Measurements from ENCODE around the gene INPP4B.
"Not testable (repeated sequence)": the region's sequence is repeated elsewhere in the genome, so short reads cannot be mapped to it uniquely, and the experiment has no call there.

Gene INPP4B

DNA sequence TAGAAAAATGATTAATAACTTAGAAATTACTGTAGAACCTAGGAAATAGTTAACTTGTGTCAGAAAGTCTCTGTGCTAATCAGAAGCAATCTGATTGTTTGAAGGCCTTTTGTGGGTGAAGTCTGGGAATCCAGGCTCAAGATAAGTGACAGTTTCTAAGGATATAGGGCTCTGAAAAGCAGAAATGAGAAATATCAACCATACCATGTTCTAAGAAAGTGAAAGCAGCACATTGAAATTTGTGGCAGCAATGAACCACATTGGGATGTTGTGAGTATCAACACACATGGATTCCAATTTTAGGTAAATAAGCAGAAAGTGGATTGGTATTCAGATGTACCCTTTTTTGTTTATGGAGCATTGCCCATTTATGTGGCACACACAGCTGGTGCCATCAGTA is 745.2 kb downstream of the INPP4B start:
- no peak for DNase-seq

- no peak for DNase-seq
These were observed 747.1 kb downstream of the INPP4B start for GRCh38 chr4:142098900-142099545.

GRCh38 chr4:142098380-142098779 is 747.7 kb downstream of the INPP4B start:
- no peak for DNase-seq

DNA sequence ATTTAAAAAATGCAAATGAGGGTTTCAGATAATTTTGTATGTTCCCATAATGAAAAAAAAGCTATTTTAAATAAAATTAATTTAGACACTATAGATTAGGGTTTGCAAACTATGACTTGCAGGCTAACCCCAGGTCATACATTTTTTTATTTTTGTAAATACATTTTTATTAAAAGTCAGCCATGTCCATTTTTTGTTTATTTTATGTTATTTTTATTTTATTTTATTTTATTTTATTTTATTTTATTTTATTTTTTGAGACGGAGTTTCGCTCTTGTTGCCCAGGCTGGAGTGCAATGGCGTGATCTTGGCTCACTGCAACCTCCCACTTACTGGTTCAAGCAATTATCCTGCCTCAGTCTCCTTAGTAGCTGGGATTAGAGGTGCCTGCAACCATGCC is 749.1 kb downstream of the INPP4B start:
- DNase-seq: no peak

DNA sequence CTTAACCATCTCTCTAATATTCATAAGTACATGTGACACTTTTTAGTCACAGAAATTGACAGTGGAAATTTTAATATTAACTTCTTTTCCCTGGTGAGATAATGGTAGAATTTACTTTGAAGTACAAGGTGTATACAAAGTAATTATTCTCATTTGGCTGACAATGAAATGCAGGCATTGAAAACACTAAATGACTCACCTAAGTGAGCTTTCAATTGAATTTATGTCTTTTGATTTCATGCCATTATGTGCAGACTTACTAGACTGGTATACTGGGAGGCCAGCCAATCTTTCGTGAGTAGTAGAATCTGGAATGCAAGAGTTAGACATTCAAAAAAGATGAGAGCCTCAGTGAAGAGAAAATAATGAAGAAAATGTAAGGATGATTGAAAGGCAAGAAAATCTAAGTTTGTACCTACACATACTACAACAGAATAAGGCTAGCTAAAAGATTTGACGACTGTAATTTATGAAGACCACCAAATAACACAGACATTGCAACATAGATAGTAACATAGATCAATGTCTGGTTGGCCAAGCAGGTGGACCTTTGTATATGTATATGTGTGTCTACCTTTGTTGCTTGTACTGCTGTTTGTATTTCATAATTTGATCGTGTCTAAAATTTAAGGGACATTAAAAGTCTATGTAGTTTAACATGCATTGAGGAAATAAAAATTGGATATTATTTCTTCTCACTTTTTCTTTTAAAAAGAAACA is 750.1 kb downstream of the INPP4B start:
- no peak for DNase-seq

DNA sequence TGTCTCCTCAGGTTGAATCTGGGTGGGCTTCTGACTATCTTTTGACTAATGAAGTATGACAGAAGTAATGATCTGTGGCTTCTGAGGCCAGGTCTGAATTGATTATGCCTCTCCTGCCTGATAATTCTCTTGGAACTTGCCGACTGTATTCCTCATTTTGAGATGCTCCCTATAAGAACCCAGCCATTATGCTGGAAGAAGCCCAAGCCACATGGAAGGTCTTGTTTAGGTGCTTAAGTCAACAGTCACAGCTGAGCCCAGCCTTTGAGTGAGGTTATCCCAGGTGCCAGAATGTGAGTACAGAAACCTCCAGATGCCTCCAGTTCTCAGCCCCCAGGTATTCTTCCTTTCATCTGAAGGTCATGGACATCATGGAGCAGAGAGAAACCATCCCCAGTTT is 753.2 kb downstream of the INPP4B start:
- DNase-seq: no peak

GRCh38 chr4:142091691-142092182 is 754.4 kb downstream of the INPP4B start:
- no peak for DNase-seq

- no peak for DNase-seq
These were observed 755.0 kb downstream of the INPP4B start for GRCh38 chr4:142091085-142091513.

GRCh38 chr4:142088906-142089305 is 757.2 kb downstream of the INPP4B start:
- DNase-seq: no peak

- peak; percentile 43 for DNase-seq
These were observed 760.4 kb downstream of the INPP4B start for GRCh38 chr4:142085513-142086292.

DNA sequence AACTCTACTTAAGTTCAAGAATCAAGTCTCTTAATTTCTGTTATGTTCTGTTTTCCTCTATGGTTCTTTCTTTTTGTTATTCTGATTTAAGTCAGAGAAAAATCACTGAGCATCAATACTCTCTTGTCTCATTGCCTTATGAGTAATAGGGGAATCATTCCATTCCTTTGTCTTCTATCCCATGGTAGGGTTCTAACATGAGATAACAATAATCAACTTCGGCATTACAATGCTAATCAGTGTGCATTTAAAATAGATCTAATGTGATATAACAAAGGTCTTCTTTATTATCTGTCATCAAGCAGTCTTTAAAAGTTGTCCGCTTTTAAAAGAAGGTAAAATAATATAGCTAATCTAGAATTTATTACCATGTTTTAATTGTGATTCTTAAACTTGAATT is 762.8 kb downstream of the INPP4B start:
- no peak for DNase-seq

DNA sequence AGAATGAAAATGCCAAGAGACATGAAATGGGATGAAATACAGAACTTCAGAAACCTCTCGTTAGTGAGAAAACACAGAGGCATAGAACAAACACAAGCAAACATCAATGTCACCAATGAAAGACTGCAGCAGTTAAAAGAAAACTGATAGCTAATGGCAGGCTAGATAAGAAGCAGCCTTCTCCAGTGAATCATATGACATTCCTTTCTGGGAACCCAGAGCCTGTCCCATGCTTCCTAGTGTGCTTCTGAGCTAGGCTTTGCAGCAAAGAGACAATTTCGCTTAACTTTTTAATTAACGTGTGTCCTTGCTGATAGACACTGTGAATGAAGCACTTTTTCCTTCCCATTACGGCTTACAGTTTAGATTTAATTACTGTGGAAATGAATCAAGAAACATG is 765.1 kb downstream of the INPP4B start:
- no peak for DNase-seq

DNA sequence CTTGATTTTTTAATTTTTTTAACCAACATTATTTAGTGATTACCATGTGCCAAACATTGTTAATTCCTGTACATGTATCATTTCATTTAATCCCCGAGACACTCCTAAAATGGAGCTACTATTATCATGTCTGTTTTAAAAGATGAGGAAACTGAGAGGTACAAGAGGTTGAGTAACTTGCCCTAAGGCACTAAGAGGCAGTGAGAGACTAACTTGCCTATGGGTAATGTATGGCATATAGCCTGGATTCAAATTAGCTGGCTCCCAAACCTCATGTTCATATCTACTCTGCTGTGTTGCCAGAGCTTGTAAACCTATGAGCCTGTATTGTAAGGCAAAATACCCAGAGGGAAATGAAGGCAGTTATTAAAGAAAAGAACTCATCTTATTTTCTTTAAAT is 766.1 kb downstream of the INPP4B start:
- DNase-seq: no peak

DNA sequence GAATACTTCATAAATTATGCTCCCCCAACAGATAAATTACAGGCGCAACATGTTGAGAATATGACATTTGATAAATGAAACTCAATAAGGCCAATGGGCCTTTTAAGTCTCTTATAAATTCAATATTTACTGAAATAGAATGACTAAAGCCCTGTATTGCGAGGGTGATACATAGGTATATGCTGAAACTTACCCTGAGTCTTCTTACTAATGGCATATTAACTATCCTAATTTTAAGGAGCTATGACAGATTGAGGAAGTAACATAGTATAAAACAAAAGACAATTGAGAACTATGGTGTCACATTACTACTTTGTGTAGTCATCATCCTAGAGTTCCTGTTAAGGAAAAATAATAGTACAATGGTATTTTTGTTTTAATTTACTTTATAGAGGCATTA is 769.1 kb downstream of the INPP4B start:
- no peak for DNase-seq

- DNase-seq: not testable (repeated sequence)
These were observed 777.8 kb downstream of the INPP4B start for GRCh38 chr4:142068304-142068703.

- DNase-seq: not testable (repeated sequence)
These were observed 779.5 kb downstream of the INPP4B start for GRCh38 chr4:142066562-142066961.

DNA sequence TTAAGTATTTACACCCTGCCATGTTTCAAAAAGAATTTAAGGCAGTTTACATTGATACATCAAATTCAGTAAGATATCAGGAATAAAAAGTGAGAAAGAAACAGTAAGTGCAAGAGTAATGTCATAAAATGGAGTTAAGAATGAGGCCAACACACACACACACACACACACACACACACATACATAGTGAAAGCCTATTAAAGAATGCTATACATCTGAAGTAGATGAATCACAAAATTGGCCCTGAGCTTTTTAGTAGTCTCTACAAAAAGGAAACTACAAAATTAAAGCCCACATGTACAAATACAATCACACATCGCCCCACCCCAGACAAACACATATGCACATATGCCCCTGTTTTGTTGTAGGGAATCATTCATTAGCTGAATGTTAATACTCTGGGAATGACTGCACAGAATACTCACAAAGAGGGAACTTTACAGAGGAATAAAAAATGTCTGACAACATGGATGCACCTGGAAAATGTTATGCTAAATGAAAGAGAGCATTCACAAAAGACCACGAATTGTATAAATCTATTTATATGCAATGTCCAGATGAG is 780.9 kb downstream of the INPP4B start:
- no peak for DNase-seq

DNA sequence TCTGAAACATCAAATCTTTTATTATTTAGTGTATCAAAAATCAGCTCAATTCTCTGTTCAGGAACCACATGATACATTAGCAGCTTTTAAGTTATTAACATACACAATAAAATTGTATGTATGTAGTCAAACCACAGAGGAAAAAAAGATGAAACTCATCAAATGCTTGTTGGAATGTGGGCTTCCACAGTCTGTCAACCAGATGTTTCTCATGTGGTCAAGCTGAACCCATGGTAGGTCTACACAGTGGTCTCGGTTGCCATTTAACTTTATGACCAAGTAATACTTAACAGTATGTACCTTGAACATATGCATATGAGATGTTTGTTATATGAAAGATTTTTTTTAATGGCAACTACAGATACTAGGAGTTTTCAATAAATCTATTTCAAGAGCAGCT is 781.9 kb downstream of the INPP4B start:
- no peak for DNase-seq

DNA sequence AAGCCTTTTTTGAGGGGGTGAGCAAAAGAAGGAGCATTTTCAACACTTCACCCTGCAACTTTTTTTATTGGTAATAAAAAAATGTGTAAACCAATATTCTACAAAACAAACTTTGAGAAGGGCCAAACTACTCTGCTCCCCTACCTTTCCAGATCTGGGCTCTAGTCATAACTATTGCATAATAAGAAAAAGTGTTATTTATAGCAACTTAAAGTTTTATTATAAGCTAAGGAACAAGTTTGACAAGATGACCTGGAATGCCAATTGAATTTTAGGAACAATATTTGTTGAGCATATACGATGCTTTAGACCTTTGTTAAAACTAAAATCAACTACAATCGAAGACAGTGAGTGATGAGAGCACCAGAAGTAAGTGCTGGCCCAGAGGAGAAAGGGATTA is 800.1 kb downstream of the INPP4B start:
- DNase-seq: no peak

GRCh38 chr4:142044271-142044670 is 801.8 kb downstream of the INPP4B start:
- DNase-seq: no peak

DNA sequence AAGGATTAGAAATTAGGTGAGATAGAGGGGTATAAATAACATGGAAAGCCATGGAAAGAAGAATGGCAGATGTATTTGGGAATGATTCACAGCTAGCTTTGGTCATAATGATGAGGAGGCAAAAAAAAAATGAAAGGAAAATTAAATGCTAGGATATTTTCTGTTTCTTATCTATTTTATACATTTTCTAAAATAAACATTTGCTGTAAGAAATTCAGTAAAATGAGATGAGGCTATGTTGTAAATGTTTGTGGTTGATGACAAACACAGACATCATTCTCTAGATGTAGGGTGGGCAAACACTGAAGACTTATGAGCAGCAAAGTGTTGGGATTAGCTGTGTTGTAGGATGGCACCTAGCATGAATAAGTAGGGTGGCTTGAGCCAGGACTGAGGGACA is 802.6 kb downstream of the INPP4B start:
- DNase-seq: no peak

DNA sequence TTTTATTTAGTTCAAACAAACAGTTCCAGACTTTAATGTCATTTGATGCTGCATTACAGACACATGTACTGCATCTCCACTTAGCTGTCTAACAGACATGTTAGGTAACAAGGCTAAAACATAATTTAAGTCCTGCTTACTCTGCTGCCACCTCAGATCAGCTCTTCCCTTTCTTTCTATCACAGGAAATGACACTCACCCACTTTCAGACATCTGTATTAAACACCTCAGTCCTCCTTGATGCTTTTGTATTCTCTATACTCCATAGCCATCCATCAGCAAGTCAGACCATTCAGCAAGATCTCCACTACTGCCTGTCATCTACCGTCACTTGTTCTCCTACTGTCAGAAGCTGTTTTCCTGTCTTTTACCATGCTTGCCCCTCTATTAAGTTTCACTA is 804.3 kb downstream of the INPP4B start:
- DNase-seq: no peak

DNA sequence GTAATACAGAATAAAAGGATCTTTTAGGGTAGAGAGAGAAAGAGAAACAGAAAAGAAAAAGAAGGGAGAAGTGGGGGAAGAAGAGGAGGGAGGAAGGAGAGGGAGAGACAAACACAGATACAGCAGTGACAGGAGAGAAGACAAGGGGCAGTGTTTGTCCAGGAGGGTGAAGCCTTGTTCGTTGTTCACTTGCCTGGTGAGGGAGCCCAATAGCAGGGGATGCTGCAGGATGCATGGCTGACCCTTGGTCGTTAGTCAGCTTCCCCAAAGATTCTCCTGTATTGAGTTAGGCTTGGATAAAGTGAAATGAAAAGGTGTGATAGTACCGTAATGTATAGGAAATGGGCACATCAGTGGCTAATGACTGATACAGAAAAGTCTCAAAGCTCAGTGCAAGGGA is 806.1 kb downstream of the INPP4B start:
- DNase-seq: no peak
